Transverse colon (tissue), 4 donors: Measurements from ENCODE around the gene ZNF674.

Experiments used
- CTCF ChIP-seq, 5 experiments: fragments of 200-600 bp in 3 of 5; fragments of 450-650 bp in 2 of 5; sonication (generic) in 3 of 5; IDR thresholded peaks; 1 replicate in 2 of 5; 2 replicates in 3 of 5; pipeline ENCODE4 v1.5.1; 2016 to 2017; ENCODE audit warnings: antibody characterized with exemption in 5 of 5, inconsistent platforms in 3 of 5, mild to moderate bottlenecking in 2 of 5, moderate library complexity in 1 of 5
- EP300 ChIP-seq: sonication (generic); formaldehyde crosslinking; IDR thresholded peaks from one replicate; pipeline ENCODE4 v1.6.1; 2017; ENCODE audit warnings: antibody characterized with exemption, low read depth
- POLR2AphosphoS5 ChIP-seq, 3 donors: sonication (generic); formaldehyde crosslinking; IDR thresholded peaks; one replicate each; pipeline ENCODE4 v1.6.1; 2016; ENCODE audit warnings: antibody characterized with exemption in 3 of 3

GRCh38 chrX:46485897-46486296, 59.3 kb downstream of the ZNF674 start:
- no peak for TF ChIP-seq CTCF (IDR thresholded peaks at IDR 0.05)
- TF ChIP-seq EP300: no peak
- no peak for TF ChIP-seq POLR2AphosphoS5 (IDR thresholded peaks at IDR 0.05)
